DMS79 treated with DMSO at 0.1 percent for 48 hours (cell line): ENCODE results near the gene PCBP3.
"Not testable (repeated sequence)": the region's sequence is repeated elsewhere in the genome, so short reads cannot be mapped to it uniquely, and the experiment has no call there.

Experiments
- DNase-seq: peaks from one replicate; lab custom pipeline; 2025; lab: John Stamatoyannopoulos, UW

PCBP3 gene

DNA sequence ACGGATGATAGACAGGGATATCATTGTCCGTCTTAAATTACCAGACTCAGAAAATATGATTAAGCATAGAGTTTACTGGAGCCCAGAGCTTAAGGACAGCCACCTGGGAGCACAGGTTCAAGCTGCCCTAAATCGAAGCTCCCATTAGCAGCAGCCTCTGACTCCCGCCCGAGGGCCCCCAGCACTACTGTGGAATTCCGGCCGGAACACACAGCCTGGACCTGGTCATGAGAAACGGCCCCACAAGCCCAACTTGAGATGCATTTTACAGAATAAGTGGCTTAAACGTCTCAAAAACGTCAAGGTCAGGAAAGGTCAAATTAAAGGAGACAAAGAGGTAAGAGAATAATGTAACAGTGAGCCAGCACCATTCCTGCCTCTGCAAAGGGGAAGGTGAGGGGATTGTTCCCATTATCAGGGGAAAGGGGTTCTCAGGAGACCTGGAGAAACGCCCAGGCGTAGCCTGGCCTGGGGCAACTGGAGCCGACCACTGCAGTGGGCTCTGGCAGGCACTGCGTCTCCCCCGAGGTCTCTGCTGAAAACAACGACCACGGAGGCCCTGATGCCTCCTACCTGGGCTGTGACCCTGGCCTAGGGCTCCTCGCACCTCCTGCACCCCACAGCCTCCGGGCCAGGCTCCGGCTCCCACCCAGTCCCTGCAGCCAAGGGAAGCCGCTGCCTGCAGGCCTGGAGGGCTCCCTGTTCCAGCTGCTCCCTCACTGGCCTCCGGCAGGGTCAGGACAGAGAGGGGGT is 326.6 kb downstream of the PCBP3 start:
- DNase-seq, result no peak

DNA sequence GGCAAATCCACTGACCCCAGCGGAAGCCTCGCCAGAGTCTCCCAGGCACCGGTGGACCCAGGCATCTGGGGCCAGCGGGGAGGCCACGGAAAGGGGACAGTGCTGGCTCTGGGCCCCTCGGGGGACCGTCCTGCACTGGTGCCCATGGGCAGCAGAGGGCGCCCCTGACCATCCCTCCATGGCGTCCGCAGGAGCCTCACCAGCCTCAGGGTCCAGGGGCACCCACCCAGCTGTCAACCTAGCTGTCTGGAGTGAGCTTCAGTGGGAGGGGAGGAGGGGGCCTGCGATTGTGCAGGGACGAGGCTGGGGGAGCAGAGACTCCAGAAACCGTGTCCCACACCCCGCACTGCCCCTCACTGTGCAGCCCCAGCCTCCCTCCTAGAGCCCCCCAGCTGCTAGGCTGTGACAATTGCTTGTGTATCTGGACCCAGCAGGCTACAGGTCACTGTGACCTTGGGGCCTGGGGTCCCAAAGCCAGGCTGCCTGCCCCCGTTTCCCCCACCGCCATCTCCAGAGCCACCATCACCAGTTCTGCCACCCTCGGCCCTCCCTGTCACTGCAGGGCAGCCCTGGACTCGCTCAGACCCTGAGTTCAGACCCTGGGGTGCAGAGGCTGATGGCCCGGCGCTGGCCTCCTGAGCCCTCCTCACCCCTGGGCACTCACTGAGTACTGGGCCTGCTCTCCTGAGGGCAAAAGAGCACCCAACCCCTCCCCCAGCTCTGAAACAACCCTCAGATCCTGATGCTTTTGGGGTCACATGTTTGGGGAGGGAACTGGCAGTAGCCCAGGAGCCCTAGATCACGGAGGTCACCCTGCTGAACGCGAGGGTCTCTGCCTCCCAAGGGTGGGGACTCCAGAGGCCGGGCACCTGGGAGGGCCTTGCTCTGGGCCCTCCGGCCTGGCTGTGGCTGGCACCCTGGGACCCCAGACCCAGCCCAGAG is 327.4 kb downstream of the PCBP3 start:
- peak; percentile 23 for DNase-seq

DNA sequence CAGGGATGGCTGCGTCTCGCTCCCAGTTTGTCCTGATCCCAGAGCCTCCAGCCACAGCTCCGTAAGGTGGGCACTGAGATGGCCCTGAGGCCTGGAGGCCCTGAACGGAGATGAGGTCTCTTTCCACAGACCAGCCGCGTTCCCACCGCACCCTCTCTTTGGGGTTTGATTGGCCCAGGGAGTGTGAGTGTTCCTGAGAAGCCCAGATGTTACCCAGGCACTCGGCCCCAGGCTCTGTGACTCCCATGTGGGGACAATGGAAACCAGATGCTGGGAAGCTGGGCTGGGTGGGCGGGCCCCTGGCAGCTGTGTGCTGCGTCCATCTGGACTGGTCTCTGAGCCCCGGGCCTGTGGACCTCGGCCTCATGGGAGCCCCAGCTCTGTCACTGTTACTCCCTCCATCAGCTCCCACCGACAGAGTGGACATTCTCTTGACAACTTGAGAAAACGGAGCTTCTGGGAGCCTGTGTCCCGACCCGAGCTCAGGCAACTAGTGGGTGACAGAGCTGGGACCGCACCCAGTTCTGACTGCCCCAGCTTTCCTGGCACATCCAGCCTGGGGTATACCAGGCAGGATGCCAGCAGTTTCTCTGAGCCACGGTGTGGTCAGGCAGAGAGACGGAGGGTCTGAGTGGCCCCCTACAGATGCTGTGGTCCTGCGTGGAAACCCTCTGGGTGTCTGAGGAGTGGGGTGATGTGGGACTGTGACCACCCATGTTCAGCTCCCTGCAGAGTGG is 328.3 kb downstream of the PCBP3 start:
- DNase-seq, result no peak

- DNase-seq, result no peak
These were observed 328.8 kb downstream of the PCBP3 start for GRCh38 chr21:45972353-45972715.

DNA sequence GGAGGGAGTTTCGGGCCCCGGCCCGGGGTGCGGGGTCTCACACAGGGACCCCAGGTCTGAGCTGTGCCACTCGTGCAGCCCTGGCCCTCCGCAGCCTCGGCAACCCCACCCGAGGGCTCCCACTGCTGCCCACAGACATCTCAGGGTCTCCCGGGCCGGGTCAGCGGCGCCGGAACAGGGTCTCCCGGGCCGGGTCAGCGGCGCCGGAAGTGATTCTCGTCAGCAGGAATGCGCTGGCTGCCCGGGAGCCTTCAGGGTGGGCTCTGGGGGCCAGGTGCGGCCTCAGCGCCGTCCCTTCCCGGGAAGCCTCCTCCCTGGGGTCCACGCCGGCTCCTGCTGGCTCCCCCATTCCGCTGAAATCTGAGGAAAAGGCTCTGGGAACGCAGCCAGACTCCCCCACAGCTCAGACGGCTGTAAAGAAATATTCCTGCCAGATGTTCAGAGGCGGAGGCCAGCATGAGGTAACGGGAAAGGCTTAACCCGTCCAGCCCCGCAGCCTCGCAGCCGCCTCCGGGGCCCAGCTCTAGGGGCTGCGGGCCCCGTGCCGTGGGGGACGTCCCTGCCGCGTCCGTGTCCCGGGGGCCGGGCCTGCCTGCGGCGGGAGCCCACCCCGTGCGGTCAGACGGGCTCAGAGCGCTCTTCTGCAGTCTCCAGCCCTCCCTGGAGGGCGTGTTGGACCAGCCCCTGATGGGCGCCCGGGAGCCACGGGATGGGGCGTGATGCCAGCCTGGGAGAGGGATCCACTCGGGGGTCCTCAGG is 329.4 kb downstream of the PCBP3 start:
- peak; percentile 48 for DNase-seq

GRCh38 chr21:45973475-45974072 is 330.0 kb downstream of the PCBP3 start:
- peak; percentile 67 for DNase-seq

GRCh38 chr21:45974073-45975019 is 330.8 kb downstream of the PCBP3 start:
- peak; percentile 21 for DNase-seq

DNA sequence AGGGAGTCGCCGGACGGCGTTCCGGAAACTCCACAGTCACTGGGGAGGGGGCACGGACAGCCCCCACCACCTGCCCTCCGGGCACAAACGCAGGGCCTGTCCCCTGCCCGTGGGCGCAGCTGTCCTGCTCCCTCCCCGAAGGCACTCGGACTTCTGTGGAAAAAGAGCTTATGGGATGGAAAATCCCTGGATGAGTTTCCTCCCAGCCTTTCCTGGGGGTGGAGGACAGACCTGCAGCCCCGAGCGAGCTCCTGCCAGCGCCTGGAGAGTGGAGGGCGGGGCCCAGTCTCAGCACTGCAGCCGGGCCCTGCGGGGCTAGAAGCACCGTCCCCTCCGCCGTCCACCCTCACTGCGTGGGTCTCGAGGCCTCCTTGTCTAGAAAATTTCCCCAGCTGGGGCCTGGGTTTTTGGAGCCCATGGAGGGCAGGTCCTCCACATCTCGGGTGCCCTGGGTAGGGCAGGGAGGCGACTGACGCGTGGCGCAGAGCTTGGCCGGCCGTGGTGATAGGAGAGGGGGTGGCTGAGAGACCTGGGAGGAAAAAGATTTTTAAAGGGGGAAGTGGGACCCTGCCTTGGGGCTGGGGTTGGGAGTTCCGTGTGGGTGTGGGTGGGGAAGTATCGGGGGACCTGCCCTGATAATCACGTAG is 331.6 kb downstream of the PCBP3 start:
- DNase-seq, result no peak

DNA sequence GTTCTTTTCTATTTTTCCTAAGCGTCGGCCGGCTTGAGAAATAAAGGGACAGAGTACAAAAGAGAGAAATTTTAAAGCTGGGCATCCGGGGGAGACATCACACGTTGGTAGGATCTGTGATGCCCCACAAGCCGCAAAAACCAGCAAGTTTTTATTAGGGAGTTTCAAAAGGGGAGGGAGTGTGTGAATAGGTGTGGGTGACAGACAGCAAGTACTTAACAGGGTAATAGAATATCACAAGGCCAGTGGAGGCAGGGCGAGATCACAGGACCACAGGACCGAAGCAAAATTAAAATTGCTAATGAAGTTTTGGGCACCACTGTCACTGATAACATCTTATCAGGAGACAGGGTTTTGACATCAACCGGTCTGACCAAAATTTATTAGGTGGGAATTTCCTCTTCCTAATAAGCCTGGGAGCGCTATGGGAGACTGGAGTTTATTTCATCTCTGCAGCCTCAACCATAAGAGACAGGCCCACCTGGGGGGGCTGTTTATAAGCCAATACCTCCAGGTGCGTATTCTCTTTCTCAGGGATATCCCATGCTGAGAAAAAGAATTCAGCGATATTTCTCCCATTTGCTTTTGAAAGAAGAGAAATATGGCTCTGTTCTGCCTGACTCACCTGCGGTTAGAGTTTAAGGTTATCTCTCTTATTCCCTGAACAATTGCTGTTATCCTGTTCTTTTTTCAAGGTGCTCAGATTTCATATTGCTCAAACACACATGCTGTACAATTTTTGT is 332.3 kb downstream of the PCBP3 start:
- not testable (repeated sequence) for DNase-seq

DNA sequence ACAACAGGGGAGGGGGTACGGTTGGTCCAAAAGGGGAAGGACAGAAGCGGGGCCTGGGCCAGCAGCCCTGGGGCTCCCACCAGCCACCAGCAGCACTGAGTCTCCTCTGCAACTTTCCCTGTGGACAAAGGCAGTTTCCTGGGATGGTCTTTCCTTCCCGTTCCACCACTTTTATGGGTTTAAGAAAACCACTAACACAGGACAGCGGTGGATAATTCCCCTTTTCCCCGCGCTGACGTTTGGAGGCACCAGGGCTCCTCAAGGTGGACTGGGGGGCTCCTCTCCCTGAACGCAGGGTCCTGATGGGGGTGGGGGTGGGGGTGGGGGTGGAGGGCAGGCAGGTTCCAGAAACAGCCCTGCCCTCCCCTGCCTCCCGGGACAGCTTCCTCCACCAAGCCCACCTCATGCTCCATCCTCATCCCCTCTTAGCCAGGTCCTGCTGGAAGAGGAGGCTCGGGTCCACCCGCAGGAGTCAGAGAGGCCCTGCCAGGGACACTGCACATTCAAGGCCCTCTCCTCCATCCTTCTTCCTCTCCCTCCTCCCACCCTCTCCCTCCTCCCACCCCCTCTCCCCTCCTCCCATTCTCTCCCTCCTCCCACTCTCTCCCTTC is 333.3 kb downstream of the PCBP3 start:
- no peak for DNase-seq

DNA sequence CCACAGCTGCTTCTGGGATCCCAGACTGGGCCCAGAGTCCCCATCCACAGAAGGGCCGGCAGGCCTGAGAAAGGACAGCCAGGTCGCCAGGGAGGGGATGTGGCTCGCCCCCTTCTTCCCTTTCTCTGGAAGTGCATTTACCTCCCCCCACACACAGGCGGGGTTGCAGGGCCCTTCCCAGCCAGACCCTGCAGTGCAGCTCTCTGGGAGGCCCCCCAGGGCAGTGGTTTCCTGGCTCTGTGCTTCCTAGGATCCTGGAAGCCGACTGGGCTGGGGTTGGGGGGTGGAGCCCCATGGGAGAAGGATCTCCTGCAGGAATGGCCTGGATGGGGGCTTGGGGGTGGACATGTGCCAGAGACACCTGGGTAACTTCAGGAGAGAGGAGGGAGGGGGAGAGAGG is 333.9 kb downstream of the PCBP3 start:
- no peak for DNase-seq

GRCh38 chr21:45979141-45979631 is 335.7 kb downstream of the PCBP3 start:
- no peak for DNase-seq

DNA sequence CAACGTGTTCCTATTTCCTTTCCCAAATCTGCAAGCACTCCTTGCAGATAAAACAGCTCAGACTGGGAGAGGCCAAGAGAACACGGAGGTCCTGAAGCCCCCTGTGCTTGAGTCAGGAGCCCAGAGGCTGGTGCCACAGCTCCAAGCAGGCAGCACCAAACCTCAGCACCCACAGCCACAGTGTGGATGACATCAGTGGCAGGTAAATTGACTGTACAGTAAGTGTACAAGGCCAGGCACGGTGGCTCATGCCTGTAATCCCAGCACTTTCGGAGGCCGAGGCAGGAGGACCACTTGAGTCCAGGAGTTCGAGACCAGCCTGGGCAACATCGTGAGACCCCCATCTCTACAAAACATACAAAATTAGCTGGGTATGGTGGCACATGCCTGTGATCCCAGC is 336.1 kb downstream of the PCBP3 start:
- DNase-seq, result no peak

DNA sequence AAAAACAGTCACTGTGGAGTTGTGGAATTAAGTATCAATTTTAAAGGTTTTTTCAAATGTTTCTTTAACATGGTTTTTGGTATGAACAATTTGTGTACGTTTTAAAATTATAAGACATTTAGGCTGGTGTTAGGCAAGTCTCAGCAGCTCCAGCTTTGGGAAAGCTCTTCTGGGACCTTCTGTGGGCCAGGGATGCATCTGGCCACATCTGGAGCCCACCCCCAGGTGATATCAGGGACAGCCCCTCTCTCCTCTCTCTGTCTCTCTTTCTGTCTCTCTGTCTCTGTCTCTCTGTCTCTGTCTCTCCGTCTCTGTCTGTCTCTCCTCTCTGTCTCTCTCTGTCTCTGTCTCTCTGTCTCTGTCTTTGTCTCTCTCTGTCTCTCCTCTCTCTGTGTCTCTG is 336.7 kb downstream of the PCBP3 start:
- DNase-seq, result no peak

- DNase-seq, result no peak
These were observed 337.2 kb downstream of the PCBP3 start for GRCh38 chr21:45980697-45981096.

DNA sequence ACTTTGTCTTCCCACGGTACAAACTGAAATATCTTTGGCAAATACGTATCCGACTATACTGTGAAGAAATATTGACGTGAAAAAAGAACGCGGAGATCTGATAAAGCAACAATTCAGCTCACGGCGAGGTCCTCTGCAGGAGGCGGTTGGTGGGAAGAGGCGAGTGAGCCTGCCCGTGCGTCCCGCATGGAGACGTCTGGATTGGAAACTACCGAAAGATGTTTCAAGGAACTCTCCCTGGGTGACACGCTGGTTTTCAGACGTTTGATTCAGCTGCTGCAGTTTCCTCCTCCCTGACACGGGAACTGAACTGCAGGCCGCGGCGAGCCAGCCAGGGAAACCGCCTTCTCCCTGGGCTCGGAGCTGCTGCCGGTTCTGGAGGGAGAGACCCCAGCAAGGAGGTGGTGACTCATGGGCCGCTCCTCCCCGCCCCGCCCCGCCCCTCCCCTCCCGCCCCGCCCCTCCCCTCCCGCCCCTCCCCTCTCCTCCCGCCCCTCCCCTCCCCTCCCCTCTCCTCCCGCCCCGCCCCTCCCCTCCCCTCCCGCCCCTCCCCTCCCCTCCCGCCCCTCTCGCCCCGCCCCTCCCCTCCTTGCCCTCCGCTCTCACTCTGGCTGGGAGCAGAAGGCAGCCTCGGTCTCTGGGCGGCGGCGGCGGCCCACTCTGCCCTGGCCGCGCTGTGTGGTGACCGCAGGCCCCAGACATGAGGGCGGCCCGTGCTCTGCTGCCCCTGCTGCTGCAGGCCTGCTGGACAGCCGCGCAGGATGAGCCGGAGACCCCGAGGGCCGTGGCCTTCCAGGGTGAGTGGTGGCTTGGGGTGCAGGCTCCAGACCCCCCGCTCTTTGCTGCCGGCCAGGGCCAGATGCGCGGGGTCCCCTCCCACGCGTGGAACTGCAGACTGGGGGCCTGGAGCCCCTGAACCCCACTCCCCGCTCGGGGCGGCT is 337.9 kb downstream of the PCBP3 start, which contains the start of gene COL6A1:
TSS of gene COL6A1 (plus strand) at position 620 of the 941 bp plus-strand sequence. CDS start at position 701, 81 bp downstream.
- DNase-seq, result peak; percentile 48
